Cardiac fibroblast (primary cell): Measurements from ENCODE around the gene MEIS1.

Source experiments
- DNase-seq, 2 donors: peaks; one replicate each; pipeline versions ENCODE4 v3.0.0 to v3.0.0-alpha.2; 2010; ENCODE audit warnings: low read depth in 2 of 2
- H3K4me3 ChIP-seq, 2 donors: replicated peaks in 1 of 2; 1 replicate in 1 of 2; 2 replicates in 1 of 2; pipeline ENCODE4 v1.5.1; 2011; ENCODE audit warnings: low read depth in 2 of 2, low read length in 2 of 2, mild to moderate bottlenecking in 2 of 2, moderate library complexity in 1 of 2
- CTCF ChIP-seq: IDR thresholded peaks from one replicate; pipeline ENCODE4 v1.5.1; 2011; ENCODE audit warnings: low read depth, mild to moderate bottlenecking, low read length, inconsistent platforms

Gene MEIS1

GRCh38 chr2:66496670-66497420, 61.9 kb downstream of the MEIS1 start:
- DNase-seq, result peak; percentile 25 to 34
- no peak for TF ChIP-seq CTCF
- H3K4me3 ChIP-seq, result no peak overlapping the region

- no peak for DNase-seq
- no peak overlapping the region for H3K4me3 ChIP-seq
- TF ChIP-seq CTCF, result no peak
These were observed 62.7 kb downstream of the MEIS1 start for GRCh38 chr2:66497431-66498288.

GRCh38 chr2:66498289-66498975, 63.5 kb downstream of the MEIS1 start:
- no peak for TF ChIP-seq CTCF
- no peak for DNase-seq

GRCh38 chr2:66501267-66501666, 66.3 kb downstream of the MEIS1 start:
- no peak for TF ChIP-seq CTCF
- no peak overlapping the region for H3K4me3 ChIP-seq
- no peak for DNase-seq

More at GRCh38 chr2:66498289-66498975, 63.5 kb downstream of the MEIS1 start:
- no peak overlapping the region for H3K4me3 ChIP-seq

GRCh38 chr2:66506265-66506664, 71.3 kb downstream of the MEIS1 start:
- DNase-seq, result no peak
- H3K4me3 ChIP-seq, result no peak overlapping the region
- no peak for TF ChIP-seq CTCF

- TF ChIP-seq CTCF, result no peak
- no peak overlapping the region for H3K4me3 ChIP-seq
- DNase-seq, result no peak
These were observed 72.8 kb downstream of the MEIS1 start for GRCh38 chr2:66507673-66508201.
